ENCODE results near the gene KRTAP9-8.
"Not testable (repeated sequence)": the region's sequence is repeated elsewhere in the genome, so short reads cannot be mapped to it uniquely, and the experiment has no call there.

The KRTAP9-8 gene, protein sequence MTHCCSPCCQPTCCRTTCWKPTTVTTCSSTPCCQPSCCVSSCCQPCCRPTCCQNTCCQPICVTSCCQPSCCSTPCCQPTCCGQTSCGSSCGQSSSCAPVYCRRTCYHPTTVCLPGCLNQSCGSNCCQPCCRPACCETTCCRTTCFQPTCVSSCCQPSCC

GRCh38 chr17:41237949-41238437 lies at the start of gene KRTAP9-8:
TSS of gene KRTAP9-8 (plus strand) at chr17:41237999. CDS start at chr17:41238052, 53 bp downstream.
- DNase-seq; in situ Hi-C loops (cut with HindIII; ENCODE audit: low pct_ligation_motif_present, low pct_unique_long_range_greater_than_20kb, low sequenced_read_pairs): not testable (repeated sequence)

GRCh38 chr17:41189837-41190318 lies 47.9 kb upstream of the KRTAP9-8 start, which contains the start of gene KRTAP9-1:
TSS of gene KRTAP9-1 (plus strand) at chr17:41189887. CDS start at chr17:41189887, 0 bp downstream.
- in situ Hi-C loops (cut with HindIII; ENCODE audit: low pct_ligation_motif_present, low pct_unique_long_range_greater_than_20kb, low sequenced_read_pairs); DNase-seq: not testable (repeated sequence)

GRCh38 chr17:41190328-41190727 lies 47.5 kb upstream of the KRTAP9-8 start:
- no peak for DNase-seq
- in situ Hi-C loops (cut with HindIII; ENCODE audit: low pct_ligation_motif_present, low pct_unique_long_range_greater_than_20kb, low sequenced_read_pairs), result no loop called here

DNA sequence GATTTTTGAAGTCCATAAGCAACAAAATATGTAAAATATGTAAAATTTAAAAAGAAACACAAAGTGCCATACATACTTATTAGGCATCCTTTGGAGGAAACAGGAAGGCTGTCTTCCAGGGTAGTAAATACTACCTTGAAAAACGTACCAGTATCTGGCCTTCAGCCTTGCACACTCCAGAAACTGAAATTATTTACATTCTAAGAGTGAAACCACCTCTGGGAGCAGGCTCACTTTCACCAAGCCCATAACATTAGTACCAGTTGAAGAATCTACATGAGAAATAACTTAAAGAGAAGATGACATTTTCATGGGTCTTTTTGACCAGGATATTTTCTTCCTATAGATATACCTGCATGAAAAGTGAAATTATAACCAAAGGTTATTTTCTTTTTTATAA lies 41.7 kb upstream of the KRTAP9-8 start:
- in situ Hi-C loops (cut with HindIII; ENCODE audit: low pct_ligation_motif_present, low pct_unique_long_range_greater_than_20kb, low sequenced_read_pairs), result no loop called here
- DNase-seq, result no peak

GRCh38 chr17:41199421-41200078 lies 38.2 kb upstream of the KRTAP9-8 start:
- no peak for DNase-seq
- in situ Hi-C loops (cut with HindIII; ENCODE audit: low pct_ligation_motif_present, low pct_unique_long_range_greater_than_20kb, low sequenced_read_pairs), result no loop called here

DNA sequence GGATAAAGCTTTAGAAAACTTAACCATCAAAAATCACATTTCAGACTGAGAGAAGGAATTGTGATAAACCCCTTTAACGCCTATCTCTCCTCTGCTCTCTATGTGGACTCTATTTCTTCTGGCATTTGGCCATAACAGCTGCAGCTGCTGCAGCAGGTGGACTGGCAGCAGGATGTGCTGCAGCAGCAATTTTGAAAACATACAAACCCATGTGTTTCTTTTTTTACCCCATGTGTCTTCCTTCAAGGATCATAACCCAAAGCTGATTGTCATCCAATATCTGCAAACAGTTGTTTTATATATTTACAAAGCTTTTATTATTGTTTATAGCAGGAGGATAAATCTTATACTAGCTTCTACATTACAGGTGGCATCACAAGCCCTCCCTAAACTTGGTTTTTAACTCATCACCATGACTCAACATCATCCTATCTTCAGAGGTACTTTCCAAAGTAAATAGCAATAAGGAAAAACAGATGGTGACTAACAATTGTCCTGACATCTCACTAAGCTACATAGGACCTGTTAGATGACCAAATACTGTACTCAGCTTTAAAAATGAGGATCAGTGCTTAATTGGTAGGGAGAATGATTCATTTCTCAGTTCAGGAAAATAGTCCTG lies 25.8 kb upstream of the KRTAP9-8 start:
- DNase-seq, result no peak
- in situ Hi-C loops (cut with HindIII; ENCODE audit: low pct_ligation_motif_present, low pct_unique_long_range_greater_than_20kb, low sequenced_read_pairs), result no loop called here

DNA sequence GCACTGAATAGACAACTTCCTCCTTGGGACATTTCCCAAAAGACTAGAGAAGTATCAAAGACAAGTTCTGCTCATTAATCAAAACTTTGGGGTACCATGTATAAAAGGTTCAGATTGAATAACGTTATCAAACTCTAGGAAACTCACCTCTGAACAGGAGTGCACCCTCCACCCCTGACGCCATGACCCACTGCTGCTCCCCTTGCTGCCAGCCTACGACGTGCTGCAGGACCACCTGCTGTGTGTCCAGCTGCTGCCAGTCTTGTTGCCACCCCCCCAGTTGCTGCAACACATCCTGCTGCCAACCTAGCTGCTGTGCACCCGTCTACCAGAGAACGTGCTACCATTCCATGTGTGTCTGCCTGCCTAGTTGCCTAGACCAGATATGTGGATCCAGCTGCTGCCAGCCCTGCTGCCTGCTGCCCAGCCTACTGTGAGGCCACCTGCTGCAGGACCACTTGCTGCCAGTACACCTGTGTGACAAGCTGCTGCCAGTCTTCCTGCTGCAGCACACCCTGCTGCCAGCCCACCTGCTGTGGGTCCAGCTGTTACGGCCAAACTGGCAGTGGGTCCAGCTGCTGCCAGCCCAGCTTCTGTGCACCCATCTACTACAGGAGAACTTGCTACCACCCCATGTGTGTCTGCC lies 25.2 kb upstream of the KRTAP9-8 start:
- in situ Hi-C loops (cut with HindIII; ENCODE audit: low pct_ligation_motif_present, low pct_unique_long_range_greater_than_20kb, low sequenced_read_pairs), result no loop called here
- DNase-seq, result no peak

DNA sequence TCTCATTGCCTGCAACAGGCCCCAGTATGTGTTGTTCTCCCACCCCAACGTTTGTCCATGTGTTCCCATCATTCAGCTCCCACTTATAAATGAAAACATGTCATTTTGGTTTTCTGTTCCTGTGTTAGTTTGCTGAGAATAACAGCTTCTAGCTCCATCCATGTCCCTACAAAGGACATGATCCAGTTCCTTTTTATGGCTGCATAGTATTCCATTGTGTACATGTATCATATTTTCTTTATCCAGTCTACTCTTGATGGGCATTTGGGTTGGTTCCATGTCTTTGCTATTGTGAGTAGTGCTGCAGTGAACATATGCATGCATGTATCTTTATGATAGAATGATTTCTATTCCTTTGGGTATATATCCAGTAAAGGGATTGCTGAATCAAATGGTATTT lies 22.1 kb upstream of the KRTAP9-8 start:
- DNase-seq, result no peak
- in situ Hi-C loops (cut with HindIII; ENCODE audit: low pct_ligation_motif_present, low pct_unique_long_range_greater_than_20kb, low sequenced_read_pairs), result no loop called here

- in situ Hi-C loops (cut with HindIII; ENCODE audit: low pct_ligation_motif_present, low pct_unique_long_range_greater_than_20kb, low sequenced_read_pairs), result no loop called here
- no peak for DNase-seq
Observed at GRCh38 chr17:41223821-41224220, 14.0 kb upstream of the KRTAP9-8 start.

DNA sequence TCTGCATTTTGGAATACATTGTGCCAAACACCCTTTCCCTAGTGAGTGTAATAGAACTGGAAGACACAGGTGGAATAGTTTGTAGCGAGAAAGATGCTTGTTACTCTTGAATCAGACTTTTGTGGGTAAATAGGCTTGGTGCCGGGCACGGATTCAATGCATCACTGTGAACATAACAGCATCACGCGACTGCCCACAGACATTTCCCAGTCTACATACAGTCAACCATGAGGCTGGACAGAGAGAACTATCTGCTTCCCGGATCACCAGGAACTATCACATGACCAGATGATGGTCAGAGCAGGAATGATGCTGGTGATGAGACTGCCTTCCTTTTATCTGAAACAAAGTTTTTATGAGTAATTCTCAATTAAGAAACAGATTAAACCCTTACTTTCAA lies 11.7 kb upstream of the KRTAP9-8 start:
- in situ Hi-C loops (cut with HindIII; ENCODE audit: low pct_ligation_motif_present, low pct_unique_long_range_greater_than_20kb, low sequenced_read_pairs), result no loop called here
- no peak for DNase-seq

DNA sequence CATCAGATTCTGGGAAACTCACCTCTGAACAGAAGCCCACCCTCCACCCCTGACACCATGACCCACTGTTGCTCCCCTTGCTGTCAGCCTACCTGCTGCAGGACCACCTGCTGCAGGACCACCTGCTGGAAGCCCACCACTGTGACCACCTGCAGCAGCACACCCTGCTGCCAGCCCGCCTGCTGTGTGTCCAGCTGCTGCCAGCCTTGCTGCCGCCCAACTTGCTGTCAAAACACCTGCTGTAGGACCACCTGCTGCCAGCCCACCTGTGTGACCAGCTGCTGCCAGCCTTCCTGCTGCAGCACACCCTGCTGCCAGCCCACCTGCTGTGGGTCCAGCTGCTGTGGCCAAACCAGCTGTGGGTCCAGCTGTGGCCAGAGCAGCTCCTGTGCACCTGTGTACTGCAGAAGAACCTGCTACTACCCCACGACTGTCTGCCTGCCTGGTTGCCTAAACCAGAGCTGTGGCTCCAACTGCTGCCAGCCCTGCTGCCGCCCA lies 11.2 kb upstream of the KRTAP9-8 start, which contains the start of gene KRTAP9-2:
Gene KRTAP9-2, plus strand, starts transcription at position 51 of the 498 bp plus-strand sequence. Its CDS starts 7 bp downstream, at position 58.
- DNase-seq; in situ Hi-C loops (cut with HindIII; ENCODE audit: low pct_ligation_motif_present, low pct_unique_long_range_greater_than_20kb, low sequenced_read_pairs): not testable (repeated sequence)

- in situ Hi-C loops (cut with HindIII; ENCODE audit: low pct_ligation_motif_present, low pct_unique_long_range_greater_than_20kb, low sequenced_read_pairs), result no loop called here
Observed at GRCh38 chr17:41230094-41230493, 7.7 kb upstream of the KRTAP9-8 start.

GRCh38 chr17:41231731-41232130 lies 6.1 kb upstream of the KRTAP9-8 start:
- in situ Hi-C loops (cut with HindIII; ENCODE audit: low pct_ligation_motif_present, low pct_unique_long_range_greater_than_20kb, low sequenced_read_pairs), result no loop called here

More at GRCh38 chr17:41230094-41230493, 7.7 kb upstream of the KRTAP9-8 start:
- DNase-seq, result no peak

DNA sequence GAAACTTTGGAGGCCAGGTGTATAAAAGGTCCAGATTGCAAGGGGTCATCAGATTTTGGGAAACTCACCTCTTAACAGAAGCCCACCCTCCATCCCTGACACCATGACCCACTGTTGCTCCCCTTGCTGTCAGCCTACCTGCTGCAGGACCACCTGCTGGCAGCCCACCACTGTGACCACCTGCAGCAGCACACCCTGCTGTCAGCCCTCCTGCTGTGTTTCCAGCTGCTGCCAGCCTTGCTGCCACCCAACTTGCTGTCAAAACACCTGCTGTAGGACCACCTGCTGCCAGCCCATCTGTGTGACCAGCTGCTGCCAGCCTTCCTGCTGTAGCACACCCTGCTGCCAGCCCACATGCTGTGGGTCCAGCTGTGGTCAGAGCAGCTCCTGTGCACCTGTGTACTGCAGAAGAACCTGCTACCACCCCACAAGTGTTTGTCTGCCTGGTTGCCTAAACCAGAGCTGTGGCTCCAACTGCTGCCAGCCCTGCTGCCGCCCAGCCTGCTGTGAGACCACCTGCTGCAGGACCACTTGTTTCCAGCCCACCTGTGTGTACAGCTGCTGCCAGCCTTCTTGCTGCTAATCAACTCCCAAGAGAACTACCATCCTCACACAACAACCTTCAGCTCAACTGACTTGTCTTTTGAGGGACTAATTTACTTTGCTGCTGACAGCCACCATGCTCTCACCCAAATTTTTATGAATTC lies 5.2 kb upstream of the KRTAP9-8 start, which contains the start of gene KRTAP9-3:
Gene KRTAP9-3, plus strand, starts transcription at position 51 of the 707 bp plus-strand sequence. Its CDS starts 53 bp downstream, at position 104.
- DNase-seq; in situ Hi-C loops (cut with HindIII; ENCODE audit: low pct_ligation_motif_present, low pct_unique_long_range_greater_than_20kb, low sequenced_read_pairs): not testable (repeated sequence)

More at GRCh38 chr17:41231731-41232130, 6.1 kb upstream of the KRTAP9-8 start:
- DNase-seq, result no peak

GRCh38 chr17:41237116-41237515 lies 683 bp upstream of the KRTAP9-8 start:
- DNase-seq; in situ Hi-C loops (cut with HindIII; ENCODE audit: low pct_ligation_motif_present, low pct_unique_long_range_greater_than_20kb, low sequenced_read_pairs): not testable (repeated sequence)

GRCh38 chr17:41246995-41247787 lies 9.4 kb downstream of the KRTAP9-8 start:
- DNase-seq; in situ Hi-C loops (cut with HindIII; ENCODE audit: low pct_ligation_motif_present, low pct_unique_long_range_greater_than_20kb, low sequenced_read_pairs): not testable (repeated sequence)

- DNase-seq; in situ Hi-C loops (cut with HindIII; ENCODE audit: low pct_ligation_motif_present, low pct_unique_long_range_greater_than_20kb, low sequenced_read_pairs): not testable (repeated sequence)
Observed at GRCh38 chr17:41249637-41250240, 11.9 kb downstream of the KRTAP9-8 start, which contains the start of gene KRTAP9-4. TSS of gene KRTAP9-4 (plus strand) at chr17:41249687. CDS start at chr17:41249721, 34 bp downstream.
